Kidney epithelial cell (primary cell): ENCODE results near the gene RNF40. TPM values are rescaled to one million over a fixed set of nuclear protein-coding genes. Genes with fewer than 3 reads are reported as not detected.
A peak's percentile ranks its signal among the peaks of the same experiment; 100 is the strongest.

ENCODE experiments used
- DNase-seq: peaks from one replicate; pipeline ENCODE4 v3.0.0-alpha.2; 2010; ENCODE audit warnings: low read depth
- H3K27me3 ChIP-seq: 2 replicates; pipeline ENCODE4 v1.6.0; 2011; ENCODE audit warnings: low read length; ENCODE audit not compliant: control insufficient read depth, insufficient read depth
- H3K36me3 ChIP-seq: 2 replicates; pipeline ENCODE4 v1.5.1; 2011; ENCODE audit warnings: low read length; ENCODE audit not compliant: control insufficient read depth, insufficient read depth
- H3K4me3 ChIP-seq: 2 replicates; pipeline ENCODE4 v1.5.1; 2011; ENCODE audit warnings: low read depth, mild to moderate bottlenecking, control low read depth, low read length
- CTCF ChIP-seq: IDR thresholded peaks from 2 replicates; pipeline ENCODE4 v1.5.1; 2011; ENCODE audit warnings: mild to moderate bottlenecking, moderate library complexity, low read length, control low read depth, inconsistent platforms; ENCODE audit not compliant: insufficient read depth, poor library complexity, severe bottlenecking
- total RNA-seq: library from RNA; depleted of rRNA; stranded (reverse); fragments of >200 nt; gene quantifications from 2 replicates; pipeline ENCODE4 v1.2.3, GENCODE V29; 2015

The RNF40 gene
- total RNA-seq, 1 donor from 2014 or later = 130 TPM

- Histone ChIP-seq H3K36me3 (no peaks in the 10 kb centered on the region), H3K27me3 (no peaks in the 10 kb centered on the region), H3K4me3 (peak overlapping the region; percentile 80)
- no peak for TF ChIP-seq CTCF
- no peak for DNase-seq
Measured at GRCh38 chr16:30748634-30749445, 13.3 kb upstream of the RNF40 start.

- DNase-seq = no peak
- Histone ChIP-seq H3K4me3 (no peak overlapping the region), H3K36me3 (no peaks in the 10 kb centered on the region), H3K27me3 (no peaks in the 10 kb centered on the region)
- no peak for TF ChIP-seq CTCF
Measured at GRCh38 chr16:30750201-30750600, 11.9 kb upstream of the RNF40 start.

- TF ChIP-seq CTCF = no peak
- no peaks in the 10 kb centered on the region for H3K36me3 ChIP-seq
- H3K4me3 ChIP-seq = no peak overlapping the region
- H3K27me3 ChIP-seq = no peaks in the 10 kb centered on the region
- no peak for DNase-seq
Measured at GRCh38 chr16:30750876-30751465, 11.2 kb upstream of the RNF40 start.

GRCh38 chr16:30753596-30753995, 8.5 kb upstream of the RNF40 start:
- no peak overlapping the region for H3K4me3 ChIP-seq
- H3K36me3 ChIP-seq = peaks cover 2% of the 10 kb centered on the region
- no peak for DNase-seq
- no peaks in the 10 kb centered on the region for H3K27me3 ChIP-seq
- no peak for TF ChIP-seq CTCF

- Histone ChIP-seq H3K4me3 (no peak overlapping the region), H3K27me3 (no peaks in the 10 kb centered on the region), H3K36me3 (peaks cover 3% of the 10 kb centered on the region)
- DNase-seq = no peak
- no peak for TF ChIP-seq CTCF
Measured at GRCh38 chr16:30755955-30756780, 6.0 kb upstream of the RNF40 start.
